ENCODE results near the gene CEP120. TPM values are rescaled to one million over a fixed set of nuclear protein-coding genes. Genes with fewer than 3 reads are reported as not detected.
"Not testable (repeated sequence)": the region's sequence is repeated elsewhere in the genome, so short reads cannot be mapped to it uniquely, and the experiment has no call there.

The CEP120 gene
- total RNA-seq, 1 donor from 2014 or later: 19.0 TPM

- no peaks in the 10 kb centered on the region for H3K4me1 Mint-ChIP-seq (ENCODE audit: low read depth, unreplicated experiment)
- no peak overlapping the region for H3K4me3 Mint-ChIP-seq (ENCODE audit: unreplicated experiment)
- H3K9ac ChIP-seq (ENCODE audit: low read length): no peak overlapping the region
- H3K27me3 ChIP-seq (ENCODE audit: insufficient read depth, low read length): no peaks in the 10 kb centered on the region
- H2AFZ ChIP-seq (ENCODE audit: low read depth, low read length): no peak overlapping the region
- H3K9me3 Mint-ChIP-seq (ENCODE audit: unreplicated experiment): no peaks in the 10 kb centered on the region
- H3K27me3 Mint-ChIP-seq (ENCODE audit: low read depth, unreplicated experiment): no peaks in the 10 kb centered on the region
- peaks cover 9% of the 10 kb centered on the region for H3K36me3 ChIP-seq (ENCODE audit: insufficient read depth, low read length)
- H3K79me2 ChIP-seq (ENCODE audit: insufficient read depth, low read length): no peaks in the 10 kb centered on the region
- peaks cover 3% of the 10 kb centered on the region for H4K20me1 ChIP-seq (ENCODE audit: insufficient read depth, low read length)
- FAIRE-seq (no peak), DNase-seq (ENCODE audit: low read depth) (no peak)
- no peak overlapping the region for H3K27ac ChIP-seq (ENCODE audit: low read depth, low read length)
- TF ChIP-seq, protein P1, sequence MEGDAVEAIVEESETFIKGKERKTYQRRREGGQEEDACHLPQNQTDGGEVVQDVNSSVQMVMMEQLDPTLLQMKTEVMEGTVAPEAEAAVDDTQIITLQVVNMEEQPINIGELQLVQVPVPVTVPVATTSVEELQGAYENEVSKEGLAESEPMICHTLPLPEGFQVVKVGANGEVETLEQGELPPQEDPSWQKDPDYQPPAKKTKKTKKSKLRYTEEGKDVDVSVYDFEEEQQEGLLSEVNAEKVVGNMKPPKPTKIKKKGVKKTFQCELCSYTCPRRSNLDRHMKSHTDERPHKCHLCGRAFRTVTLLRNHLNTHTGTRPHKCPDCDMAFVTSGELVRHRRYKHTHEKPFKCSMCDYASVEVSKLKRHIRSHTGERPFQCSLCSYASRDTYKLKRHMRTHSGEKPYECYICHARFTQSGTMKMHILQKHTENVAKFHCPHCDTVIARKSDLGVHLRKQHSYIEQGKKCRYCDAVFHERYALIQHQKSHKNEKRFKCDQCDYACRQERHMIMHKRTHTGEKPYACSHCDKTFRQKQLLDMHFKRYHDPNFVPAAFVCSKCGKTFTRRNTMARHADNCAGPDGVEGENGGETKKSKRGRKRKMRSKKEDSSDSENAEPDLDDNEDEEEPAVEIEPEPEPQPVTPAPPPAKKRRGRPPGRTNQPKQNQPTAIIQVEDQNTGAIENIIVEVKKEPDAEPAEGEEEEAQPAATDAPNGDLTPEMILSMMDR (IDR thresholded peaks at IDR 0.05; ENCODE audit: insufficient read depth, low read depth, low read length): no peak
- no peak for TF ChIP-seq EZH2 (IDR thresholded peaks at IDR 0.05; ENCODE audit: insufficient read depth, low read length)
- H3K4me3 ChIP-seq (ENCODE audit: insufficient read depth, low read depth, low read length): no peak overlapping the region
- H3K4me1 ChIP-seq (ENCODE audit: insufficient read depth, low read length): no peaks in the 10 kb centered on the region
- H3K9me3 ChIP-seq (ENCODE audit: insufficient read depth, low read depth, low read length): no peaks in the 10 kb centered on the region
- H3K36me3 Mint-ChIP-seq (ENCODE audit: low read depth, unreplicated experiment): peaks cover 3% of the 10 kb centered on the region
- H3K4me2 ChIP-seq (ENCODE audit: low read length): no peak overlapping the region
- H3K27ac Mint-ChIP-seq (ENCODE audit: unreplicated experiment): no peak overlapping the region
These were observed 8.2 kb downstream of the CEP120 start for GRCh38 chr5:123414974-123415373.

DNA sequence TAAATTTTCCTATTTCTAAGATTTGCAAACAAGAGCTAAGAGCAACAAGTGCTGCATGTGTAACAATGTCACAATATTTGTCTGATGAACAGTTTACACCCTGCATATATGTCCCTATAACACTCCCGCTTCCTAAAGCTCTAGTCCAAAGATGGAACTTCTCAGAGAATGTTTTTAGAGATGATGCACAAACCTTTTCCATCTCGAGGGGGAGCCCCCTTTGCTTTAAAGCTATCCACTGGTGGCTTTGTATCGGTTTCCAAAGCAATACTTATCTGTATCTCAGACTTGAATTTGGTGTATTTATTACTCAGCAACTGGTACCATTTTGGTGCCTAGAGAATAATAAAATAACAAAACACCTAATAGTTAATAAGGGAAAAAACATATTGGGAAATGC lies 11.0 kb downstream of the CEP120 start:
- H3K27me3 Mint-ChIP-seq (ENCODE audit: low read depth, unreplicated experiment): no peaks in the 10 kb centered on the region

DNA sequence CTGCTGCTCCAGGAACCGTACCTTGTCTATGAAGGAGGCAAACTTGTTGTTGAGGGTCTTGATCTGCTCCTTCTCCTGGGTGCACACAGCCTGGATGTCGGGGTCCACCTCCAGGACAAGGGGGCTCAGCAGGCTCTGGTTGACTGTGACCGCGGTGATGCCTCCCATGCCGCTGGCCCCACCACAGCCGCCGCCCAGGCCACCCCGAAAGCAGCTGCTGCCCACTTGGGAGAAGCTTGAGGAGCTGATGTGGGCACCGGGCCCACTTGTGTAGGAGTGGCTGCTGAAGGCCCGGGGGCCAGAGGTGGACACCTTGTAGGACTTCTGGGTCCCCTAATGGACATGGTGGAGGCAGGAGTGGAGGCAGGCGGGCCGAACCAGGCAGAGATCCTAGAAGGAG lies 21.2 kb downstream of the CEP120 start:
- H4K20me1 ChIP-seq (ENCODE audit: insufficient read depth, low read length); H3K27me3 ChIP-seq (ENCODE audit: insufficient read depth, low read length); H3K9ac ChIP-seq (ENCODE audit: low read length); H3K79me2 ChIP-seq (ENCODE audit: insufficient read depth, low read length); H3K9me3 Mint-ChIP-seq (ENCODE audit: unreplicated experiment); DNase-seq (ENCODE audit: low read depth); FAIRE-seq; H3K27ac ChIP-seq (ENCODE audit: low read depth, low read length); H3K9me3 ChIP-seq (ENCODE audit: insufficient read depth, low read depth, low read length); H3K4me3 ChIP-seq (ENCODE audit: insufficient read depth, low read depth, low read length); H3K27me3 Mint-ChIP-seq (ENCODE audit: low read depth, unreplicated experiment); H2AFZ ChIP-seq (ENCODE audit: low read depth, low read length); H3K4me2 ChIP-seq (ENCODE audit: low read length); H3K4me1 Mint-ChIP-seq (ENCODE audit: low read depth, unreplicated experiment); H3K27ac Mint-ChIP-seq (ENCODE audit: unreplicated experiment); H3K4me3 Mint-ChIP-seq (ENCODE audit: unreplicated experiment); H3K4me1 ChIP-seq (ENCODE audit: insufficient read depth, low read length); H3K36me3 Mint-ChIP-seq (ENCODE audit: low read depth, unreplicated experiment): not testable (repeated sequence)
- peaks cover 13% of the 10 kb centered on the region for H3K36me3 ChIP-seq (ENCODE audit: insufficient read depth, low read length)

More for the DNA sequence above, 11.0 kb downstream of the CEP120 start:
- FAIRE-seq: no peak
- no peak overlapping the region for H2AFZ ChIP-seq (ENCODE audit: low read depth, low read length)
- Mint-ChIP-seq H3K4me3 (ENCODE audit: unreplicated experiment) (no peak overlapping the region), H3K4me1 (ENCODE audit: low read depth, unreplicated experiment) (no peaks in the 10 kb centered on the region), H3K9me3 (ENCODE audit: unreplicated experiment) (no peaks in the 10 kb centered on the region), H3K27ac (ENCODE audit: unreplicated experiment) (no peak overlapping the region), H3K36me3 (ENCODE audit: low read depth, unreplicated experiment) (peaks cover 3% of the 10 kb centered on the region)
- H3K4me1 ChIP-seq (ENCODE audit: insufficient read depth, low read length): no peaks in the 10 kb centered on the region
- no peaks in the 10 kb centered on the region for H3K9me3 ChIP-seq (ENCODE audit: insufficient read depth, low read depth, low read length)
- no peak overlapping the region for H3K27ac ChIP-seq (ENCODE audit: low read depth, low read length)
- no peak overlapping the region for H3K9ac ChIP-seq (ENCODE audit: low read length)
- DNase-seq (ENCODE audit: low read depth): no peak
- TF ChIP-seq, protein P1 (IDR thresholded peaks at IDR 0.05; ENCODE audit: insufficient read depth, low read depth, low read length): no peak
- TF ChIP-seq EZH2 (IDR thresholded peaks at IDR 0.05; ENCODE audit: insufficient read depth, low read length): no peak
- peaks cover 9% of the 10 kb centered on the region for H3K36me3 ChIP-seq (ENCODE audit: insufficient read depth, low read length)
- no peak overlapping the region for H3K4me2 ChIP-seq (ENCODE audit: low read length)
- H4K20me1 ChIP-seq (ENCODE audit: insufficient read depth, low read length): no peaks in the 10 kb centered on the region
- no peaks in the 10 kb centered on the region for H3K79me2 ChIP-seq (ENCODE audit: insufficient read depth, low read length)
- no peaks in the 10 kb centered on the region for H3K27me3 ChIP-seq (ENCODE audit: insufficient read depth, low read length)
- H3K4me3 ChIP-seq (ENCODE audit: insufficient read depth, low read depth, low read length): no peak overlapping the region

Measured in astrocyte (in vitro differentiated cells and primary cell).